SK-N-MC (cell line): ENCODE data around the gene KCTD1.

Experiments
- EZH2 ChIP-seq: fragments of 200-600 bp; sonication (generic); IDR thresholded peaks from one replicate; pipeline ENCODE4 v1.6.1; 2017; ENCODE audit warnings: antibody characterized with exemption
- FOXP2 ChIP-seq: optimal IDR thresholded peaks from 2 replicates; pipeline ENCODE3; 2011; ENCODE audit warnings: mild to moderate bottlenecking, moderate library complexity; ENCODE audit not compliant: insufficient read depth; ENCODE audit errors: extremely low read length, control extremely low read depth
- POLR2AphosphoS5 ChIP-seq: IDR thresholded peaks from 2 replicates; pipeline ENCODE4 v1.6.1; 2012; ENCODE audit warnings: mild to moderate bottlenecking, low read depth, low read length, borderline replicate concordance

- no peak for TF ChIP-seq POLR2AphosphoS5
- TF ChIP-seq EZH2: no peak
- no peak for TF ChIP-seq FOXP2
These were observed 113.5 kb downstream of the KCTD1 start for GRCh38 chr18:26434887-26435286.
